NAMALWA (cell line): ENCODE results near the gene RGS11.
A peak's percentile ranks its signal among the peaks of the same experiment; 100 is the strongest.

ENCODE experiments used
- DNase-seq: peaks from one replicate; pipeline ENCODE4 v3.0.0-alpha.2; 2015; ENCODE audit warnings: low spot score

The RGS11 gene

DNA sequence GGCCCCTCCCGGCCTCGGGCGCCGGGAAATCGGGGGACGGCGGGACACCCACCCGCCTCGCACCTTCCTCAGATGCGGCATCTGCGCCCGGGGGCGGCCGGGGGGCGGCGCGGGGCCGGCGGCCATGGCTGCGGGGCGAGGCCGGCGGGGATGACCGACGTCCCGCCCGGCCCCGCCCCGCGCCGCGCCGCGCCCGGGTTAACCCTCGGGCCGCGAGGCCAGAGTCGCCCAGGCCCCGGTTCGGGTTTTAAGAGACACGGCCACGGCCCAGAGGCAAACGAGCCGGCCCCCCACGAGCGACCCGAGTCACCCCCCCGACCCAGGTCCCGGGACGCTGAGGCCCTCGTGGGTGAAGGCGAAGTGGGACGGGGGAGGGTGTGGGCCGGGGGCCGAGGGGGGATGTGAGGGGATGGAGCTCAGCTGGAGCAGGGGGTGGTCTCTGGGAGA is at the start of gene RGS11:
Gene RGS11, minus strand, starts transcription at position 159 of the 447 bp plus-strand sequence. Its CDS starts 33 bp downstream, at position 126.
- no peak for DNase-seq

DNA sequence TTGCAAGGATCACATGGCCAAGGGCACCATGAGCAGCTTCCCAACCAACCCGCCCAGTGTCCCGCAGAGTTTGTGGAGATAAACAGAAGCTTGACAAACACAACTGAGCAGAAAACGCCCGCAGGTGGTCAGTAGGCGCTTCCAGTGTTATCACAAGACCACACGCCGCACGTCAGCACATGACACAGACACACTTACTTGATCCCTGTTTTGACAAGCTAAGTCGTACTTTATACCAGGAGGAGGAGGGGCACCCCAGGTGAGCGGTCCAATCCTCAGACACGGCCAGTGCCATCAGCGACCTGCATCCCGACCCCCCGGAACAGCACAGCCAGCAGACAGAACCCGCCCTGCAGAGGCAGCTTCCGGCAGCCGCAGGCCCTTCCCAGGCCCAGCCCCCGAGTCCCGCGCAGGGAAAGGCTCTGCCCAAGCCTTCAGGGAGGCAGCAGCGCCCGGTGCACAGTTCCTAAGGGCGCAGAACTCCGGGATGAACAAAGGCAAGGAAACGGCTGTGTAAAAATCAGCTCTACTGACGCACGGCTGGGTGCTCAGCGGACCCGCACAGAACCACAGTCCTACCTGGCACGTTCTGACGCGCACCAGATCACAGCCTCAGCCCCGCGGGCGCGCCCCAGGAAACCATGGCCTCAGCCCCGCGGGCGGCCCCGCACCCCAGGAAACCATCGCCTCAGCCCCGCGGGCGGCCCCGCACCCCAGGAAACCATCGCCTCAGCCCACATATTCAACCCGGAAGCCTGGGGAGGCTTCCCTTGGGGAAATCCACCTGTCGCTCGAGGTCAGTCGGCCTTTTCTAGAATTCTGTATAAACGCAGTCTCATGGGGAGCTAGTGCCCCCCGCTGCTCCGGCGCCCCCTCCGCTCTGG is 48.9 kb upstream of the RGS11 start:
- no peak for DNase-seq

DNA sequence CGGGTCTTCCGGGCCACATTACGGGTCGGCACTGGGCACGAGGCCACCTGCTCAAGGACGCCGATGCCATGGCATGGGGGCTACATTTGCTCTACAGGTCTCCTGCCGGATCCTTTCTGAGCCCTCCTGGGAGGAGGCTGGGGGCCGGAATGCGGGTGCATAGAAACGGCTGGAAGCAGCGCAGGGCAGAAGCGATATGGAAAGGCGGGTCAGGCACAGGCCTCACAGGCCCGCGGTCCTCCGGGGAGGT is 48.4 kb upstream of the RGS11 start:
- no peak for DNase-seq

DNA sequence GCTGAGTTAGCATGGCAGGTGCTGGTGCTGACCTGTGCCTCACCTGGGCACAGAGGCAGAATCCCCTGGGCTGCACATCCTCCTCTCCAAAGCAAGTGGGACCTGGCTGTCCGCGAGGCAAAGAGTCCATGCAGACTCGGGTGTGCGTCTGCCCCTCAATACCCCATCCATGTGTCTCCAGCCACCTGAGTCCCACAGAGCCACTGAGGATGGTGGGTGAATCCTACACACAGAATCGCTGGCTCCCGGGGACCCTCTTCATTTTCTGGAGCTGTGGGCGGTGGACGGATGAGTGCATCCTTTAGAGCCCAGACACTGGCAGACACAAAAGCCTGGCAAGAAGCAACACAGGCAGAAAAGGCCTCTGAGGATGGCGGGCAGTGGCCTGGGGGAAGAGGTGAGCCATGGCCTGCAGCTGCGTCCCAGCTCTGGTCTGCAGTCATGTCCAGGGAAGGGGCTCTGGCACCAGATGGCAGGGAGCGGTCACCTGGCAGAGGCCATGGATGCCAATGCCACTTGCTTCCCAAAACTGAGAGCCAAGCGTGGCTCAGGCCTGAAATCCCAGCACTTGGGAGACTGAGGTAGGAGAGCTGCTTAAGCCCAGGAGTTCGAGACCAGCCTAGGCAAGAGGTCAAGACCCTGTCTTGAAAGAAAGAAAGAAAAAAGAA is 46.9 kb upstream of the RGS11 start:
- DNase-seq = no peak

DNA sequence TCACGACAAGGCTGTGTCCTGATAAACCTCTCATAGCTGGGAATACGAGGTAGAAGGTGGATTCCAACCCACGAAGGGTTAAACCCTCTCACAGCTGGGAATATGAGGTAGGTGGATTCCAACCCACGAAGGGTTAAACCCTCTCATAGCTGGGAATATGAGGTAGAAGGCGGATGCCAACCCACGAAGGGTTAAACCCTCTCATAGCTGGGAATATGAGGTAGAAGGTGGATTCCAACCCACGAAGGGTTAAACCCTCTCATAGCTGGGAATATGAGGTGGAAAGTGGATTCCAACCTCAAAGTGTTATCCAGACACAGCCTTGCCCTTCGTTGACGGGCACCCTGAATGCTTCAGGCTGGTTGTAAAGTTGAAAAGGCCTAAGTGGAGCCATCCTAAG is 45.8 kb upstream of the RGS11 start:
- no peak for DNase-seq

DNA sequence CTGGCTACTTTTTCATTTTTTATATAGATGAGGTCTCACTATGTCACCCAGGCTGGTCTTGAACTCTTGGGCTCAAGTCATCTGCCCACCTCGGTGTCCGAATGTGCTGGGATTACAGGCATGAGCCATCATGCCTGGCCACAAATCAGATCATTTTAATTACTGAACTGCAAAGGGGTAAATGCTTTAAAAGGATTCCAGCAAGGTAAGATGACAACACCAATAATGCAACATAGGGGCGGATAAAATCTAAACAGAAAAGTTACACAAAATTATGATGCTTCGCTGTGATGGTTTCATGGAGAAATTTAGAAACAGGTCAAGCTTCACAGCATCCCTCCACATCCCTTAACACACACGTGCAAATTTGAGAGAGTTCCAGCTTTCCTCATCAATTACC is 44.5 kb upstream of the RGS11 start:
- DNase-seq = no peak

DNA sequence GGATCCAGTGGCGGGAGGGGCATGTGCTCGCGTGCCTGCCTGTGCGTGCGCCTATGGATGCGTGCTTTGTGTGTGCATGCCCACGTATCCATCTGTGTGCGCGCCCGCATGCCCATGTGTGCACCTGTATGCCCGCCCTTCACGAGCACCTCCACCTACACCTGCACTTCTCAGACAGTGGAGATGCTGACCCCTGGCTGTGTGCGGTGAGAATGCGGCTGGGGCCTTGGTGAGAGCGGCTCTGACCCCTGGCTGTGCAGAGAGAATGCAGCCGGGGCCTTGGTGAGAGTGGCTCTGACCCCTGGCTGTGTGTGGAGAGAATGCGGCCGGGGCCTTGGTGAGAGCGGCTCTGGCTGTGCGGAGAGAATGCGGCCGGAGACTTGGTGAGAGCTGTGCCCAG is 42.9 kb upstream of the RGS11 start:
- DNase-seq = peak; percentile 17

DNA sequence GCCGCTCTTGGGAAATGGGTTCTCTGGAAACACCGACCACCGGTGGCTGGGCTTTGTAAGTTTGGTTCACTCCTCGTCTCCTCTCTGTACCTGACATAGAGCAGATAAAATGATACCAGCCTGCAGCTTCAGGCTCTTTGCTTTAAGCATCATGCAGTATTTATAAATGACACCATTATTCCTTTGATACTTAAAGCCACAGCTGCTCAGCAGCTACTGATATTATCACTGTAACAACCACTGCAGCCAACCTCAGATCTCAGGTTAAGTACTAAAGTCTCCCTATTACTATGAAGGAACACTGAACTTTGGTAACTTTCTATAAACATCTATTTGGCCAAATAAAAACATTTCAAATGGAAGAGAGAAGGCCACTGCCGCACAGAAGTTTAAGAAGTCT is 41.8 kb upstream of the RGS11 start:
- DNase-seq = no peak

DNA sequence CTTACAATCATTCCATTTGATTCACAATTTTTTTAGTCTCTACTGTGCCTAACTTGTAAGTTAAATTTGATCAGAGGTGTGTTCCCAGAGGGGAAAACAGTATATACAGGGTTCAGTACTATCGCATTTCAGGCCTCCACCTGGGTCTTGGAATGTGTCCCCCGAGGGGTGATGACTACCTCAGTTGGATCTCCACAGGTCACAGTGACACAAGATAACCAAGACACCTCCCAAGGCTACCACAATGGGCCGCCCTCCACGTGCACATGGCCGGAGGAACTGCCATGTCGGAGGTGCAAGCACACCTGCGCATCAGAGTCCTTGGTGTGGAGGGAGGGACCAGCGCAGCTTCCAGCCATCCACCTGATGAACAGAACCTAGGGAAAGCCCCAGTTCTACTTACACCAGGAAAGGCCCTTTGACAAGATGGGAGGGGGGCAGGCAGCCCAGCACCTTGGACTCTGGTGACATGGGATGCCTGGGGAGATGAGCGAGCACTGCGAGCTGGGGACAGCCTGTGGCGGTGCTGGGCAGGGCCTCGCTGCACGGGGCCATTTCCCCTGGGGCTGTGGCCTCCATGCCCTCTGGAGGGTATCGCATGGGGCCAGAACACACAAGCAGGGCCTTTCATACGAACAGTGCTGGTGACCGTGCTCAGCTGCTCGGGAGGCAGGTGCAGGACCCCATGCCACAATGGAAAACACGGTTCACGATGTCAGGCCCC is 41.2 kb upstream of the RGS11 start:
- DNase-seq = no peak

DNA sequence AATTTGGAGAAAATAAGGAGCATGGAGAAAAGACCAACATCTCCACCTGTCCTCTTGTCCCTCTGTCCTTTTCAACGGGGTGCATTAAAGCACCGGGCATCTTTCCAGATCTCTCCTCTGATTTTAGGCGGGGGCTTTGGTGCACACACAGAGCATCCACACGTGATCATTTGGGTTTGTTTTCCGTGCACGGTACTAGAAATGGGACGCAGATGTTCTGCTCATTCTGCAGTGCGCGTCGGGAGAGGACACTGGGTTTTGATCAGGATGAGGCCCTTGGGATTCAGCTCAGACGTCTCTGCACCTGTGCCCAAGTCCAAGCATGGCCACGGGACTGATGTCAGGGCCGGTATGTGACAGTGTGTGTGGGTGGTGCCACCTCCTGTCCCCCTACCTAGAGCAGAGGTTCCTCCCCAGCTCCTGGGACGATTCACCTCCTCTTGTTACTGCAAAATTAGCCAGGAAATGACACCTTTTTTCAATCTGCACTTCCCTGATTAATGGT is 39.1 kb upstream of the RGS11 start:
- DNase-seq = no peak

DNA sequence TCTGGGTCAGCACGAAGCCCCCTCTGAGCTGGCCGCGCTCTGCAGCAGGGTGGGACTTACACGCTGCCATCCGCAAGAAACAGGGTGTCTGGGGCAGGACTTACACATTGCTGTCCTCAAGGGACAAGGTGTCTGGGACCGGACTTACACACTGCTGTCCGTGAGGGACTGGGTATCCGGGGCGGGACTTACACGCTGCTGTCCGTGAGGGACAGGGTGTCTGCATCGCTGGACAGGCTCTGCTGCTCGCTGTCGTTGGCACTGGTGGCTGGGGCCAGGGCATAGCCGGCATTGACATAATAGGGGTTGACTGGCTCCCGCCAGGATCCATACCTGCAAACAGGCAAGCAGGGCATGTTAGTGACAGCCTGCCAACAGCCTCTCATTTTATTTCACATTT is 38.6 kb upstream of the RGS11 start:
- no peak for DNase-seq

DNA sequence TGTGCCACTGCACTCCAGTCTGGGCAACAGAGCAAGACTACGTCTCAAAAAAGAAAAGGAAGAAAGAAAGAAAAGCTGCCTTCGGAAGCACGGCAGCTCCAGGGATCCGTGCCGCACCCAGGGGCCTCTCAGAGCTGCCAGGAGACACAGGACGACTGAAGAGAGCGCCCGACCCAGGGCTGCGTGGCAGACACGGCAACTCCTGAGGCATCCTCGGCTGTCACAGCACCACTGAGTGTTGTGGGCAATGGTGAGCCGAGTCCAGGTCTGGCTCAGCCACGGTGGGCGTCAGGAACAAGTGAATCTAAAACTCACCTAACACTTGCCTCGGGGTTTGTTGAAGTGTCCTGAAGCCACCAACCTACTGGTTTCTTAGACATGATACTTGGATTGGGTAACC is 36.0 kb upstream of the RGS11 start:
- DNase-seq = no peak

DNA sequence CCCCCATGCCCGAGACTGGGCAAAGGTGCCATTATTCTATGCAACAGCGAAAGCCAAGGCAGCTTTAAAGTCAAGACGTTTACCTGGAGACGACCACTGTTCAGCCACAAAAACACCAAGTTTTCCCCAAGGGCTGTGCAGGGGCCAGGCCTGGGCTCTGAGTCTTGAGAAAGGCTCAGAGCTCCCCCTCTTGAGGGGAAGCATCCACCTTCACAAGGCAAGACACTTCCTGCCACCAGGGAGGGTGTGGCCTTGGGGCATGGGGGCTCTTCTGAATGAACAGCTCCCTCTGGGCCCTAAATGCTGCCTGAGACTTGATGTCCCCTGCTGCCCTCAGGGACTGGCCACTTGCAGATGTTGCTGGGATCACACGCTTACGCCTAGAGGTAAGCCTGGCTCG is 33.7 kb upstream of the RGS11 start:
- DNase-seq = peak; percentile 42

DNA sequence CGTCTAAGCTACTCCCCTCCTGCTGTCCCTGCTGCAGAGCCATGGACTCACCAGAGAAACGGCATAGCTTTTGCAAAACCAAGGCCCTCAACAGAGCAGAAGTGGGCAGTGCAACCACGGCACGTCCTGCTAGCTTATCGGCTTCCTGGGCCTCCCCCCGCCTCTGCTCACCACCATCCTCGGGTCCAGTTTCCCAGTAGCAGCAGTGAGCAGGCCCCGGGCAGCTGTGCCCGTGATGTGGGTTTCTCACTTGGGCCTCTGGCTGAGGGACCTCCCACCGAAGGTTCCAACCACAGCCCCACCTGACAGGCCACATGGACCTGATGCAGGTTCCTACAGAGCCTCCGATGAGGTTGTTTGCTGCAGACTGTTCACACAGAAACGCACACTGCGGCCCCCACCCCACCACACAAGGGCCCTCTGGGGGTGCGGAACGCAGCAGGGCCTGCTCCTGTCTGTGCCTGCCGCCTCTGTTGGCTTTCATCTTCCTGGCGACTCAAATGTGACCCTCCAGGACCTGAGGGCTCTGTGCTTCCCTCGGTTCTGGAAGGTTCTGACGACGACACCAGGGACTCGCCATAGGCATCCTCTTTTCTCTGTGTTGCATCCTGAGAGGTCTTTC is 32.1 kb upstream of the RGS11 start:
- no peak for DNase-seq

DNA sequence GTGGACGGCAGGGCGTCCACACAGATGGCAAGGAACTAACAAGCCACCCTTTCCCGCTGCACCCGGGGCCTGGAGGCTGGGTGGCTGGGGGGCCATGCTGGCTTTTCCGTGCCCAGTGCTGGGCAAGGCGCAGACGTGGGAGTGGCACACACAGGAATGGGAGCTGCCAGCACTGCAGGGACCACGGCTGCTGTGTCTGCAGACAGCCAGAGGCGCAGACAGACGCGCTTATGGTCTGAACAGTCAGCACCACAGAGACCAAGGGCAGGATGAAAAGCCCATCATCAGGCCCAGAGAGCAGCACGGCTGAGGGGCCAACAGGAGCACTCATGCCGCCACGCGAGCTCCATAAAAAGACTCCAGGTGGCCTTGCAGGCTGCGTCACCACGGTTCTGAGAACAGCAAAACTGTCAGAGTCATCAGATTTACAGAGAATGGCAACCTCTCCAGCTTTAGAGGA is 31.2 kb upstream of the RGS11 start:
- no peak for DNase-seq

DNA sequence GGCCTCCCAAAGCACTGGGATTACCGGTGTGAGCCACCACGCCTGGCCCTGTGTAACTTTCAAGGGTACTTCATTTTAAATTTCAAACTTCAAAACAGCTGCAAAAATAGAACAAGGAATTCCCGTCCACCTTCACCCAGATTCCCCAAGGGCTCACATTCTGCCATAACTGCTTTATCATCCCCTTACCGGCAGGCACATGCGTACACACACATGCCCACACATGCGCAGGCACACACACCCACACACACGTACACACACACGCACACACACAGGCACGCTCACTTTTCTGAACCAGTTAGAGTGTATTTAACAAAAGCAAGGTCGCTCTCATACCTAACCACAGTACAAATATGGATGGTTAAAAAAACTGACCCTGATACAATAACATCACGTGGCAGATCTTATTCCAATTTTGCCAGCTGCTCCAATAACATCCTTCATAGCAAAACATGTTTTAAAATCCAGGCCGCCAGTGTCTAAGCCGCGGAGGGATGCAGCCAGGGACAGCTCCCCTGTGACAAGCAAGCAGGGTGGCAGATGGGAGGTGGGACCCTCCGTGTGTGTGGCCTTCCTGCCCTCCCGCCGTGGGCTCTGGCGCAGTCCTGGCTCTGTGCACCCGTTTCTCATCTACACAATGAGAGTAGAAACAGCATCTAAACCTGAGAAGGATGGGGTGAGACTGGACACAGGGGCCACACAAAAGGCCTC is 30.3 kb upstream of the RGS11 start:
- no peak for DNase-seq

DNA sequence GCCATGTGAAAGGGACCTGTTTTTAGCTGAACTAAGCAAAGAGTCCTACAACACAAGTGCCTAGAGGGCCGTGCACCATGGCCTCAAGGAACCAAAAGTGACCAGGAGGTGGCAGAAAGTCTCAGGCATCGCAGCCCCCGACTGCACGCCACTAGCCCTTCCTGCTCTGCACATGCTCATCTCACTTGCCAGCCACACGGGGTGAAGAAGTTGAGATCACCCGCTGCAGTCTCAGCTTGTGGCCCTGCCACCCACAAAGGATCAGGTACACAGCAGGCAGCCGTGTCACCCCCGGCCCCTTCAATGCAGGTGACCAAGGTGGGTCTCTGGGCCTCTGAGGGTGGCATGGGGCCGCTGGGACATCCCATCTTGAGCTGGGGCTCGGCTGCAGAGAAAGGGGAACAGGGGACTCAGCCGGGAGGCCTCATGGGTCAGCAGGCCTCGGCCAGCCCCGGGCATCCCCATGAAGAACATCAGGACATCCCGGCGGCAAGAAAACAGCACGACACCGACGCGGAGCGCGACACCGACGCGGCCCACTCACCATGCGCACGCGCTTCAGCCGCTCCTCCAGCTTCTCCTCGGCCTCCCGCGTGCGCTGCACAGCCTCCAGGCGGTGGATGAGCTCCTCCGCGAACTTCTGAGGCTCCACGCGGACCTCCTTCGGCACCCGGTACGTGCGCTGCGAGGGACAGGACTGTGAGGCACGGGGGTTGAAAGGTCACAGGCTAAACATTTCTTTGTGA is 28.2 kb upstream of the RGS11 start:
- DNase-seq = no peak

DNA sequence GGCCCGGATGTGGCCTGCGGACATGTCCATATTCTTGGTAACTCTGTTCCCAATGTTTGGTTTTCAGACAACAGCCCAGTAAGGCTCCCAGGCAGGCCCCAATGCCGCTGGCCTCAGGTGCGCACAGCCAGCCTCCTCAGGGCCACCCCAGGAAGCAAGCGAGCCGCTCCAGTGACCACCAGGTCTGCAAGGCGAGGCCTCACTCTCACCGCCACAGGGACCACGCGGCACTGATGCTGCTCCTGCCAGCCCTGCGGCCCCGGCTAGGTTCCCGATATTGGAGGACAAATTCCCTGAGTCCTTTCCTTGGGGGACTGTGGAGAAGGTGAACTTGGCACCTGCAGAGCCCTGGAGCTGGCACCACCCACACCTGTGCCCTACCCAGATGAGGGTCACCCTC is 26.2 kb upstream of the RGS11 start:
- DNase-seq = no peak

DNA sequence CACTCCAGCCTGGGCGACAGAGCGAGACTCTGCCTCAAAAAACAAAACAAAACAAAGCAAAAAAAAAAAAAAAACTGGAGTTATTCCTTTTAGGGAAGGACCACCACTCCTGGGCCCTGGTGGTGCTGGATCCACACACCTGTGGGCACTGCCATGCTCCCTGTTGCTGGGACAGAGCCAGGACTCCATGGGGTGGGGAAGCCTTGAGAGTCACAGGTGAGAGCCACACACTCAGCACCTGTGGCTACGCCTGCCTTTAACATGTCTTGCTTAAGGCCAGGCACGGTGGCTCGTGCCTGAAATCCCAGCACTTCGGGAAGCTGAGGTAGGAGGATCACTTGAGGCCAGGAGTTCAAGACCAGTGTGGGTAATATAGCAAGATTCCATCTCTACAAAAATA is 25.5 kb upstream of the RGS11 start:
- DNase-seq = no peak

DNA sequence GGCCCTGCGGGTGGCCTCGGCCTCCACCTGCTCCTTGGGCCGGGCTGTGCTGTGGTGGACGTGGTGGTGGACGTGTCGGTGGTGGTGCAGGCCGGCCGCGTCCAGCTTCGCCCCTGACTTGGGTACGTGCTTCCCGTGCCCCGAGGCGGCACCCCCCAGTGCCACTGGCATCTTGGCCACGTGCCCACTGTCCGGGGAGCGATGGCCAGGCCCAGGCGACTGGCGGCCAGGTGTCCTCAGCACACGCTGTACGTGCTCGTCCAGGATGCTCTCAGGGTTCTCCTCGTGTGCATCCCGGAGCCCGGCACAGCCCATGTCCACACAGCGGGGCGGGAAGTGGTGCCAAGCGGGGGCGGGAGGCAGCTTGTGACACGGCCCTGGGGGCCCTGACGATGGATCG is 22.1 kb upstream of the RGS11 start:
- DNase-seq = no peak
